Caki2 (cell line): ENCODE data around the gene RELT. TPM values are rescaled to one million over a fixed set of nuclear protein-coding genes. Genes with fewer than 3 reads are reported as not detected.

Experiments
- DNase-seq: peaks from one replicate; pipeline ENCODE4 v3.0.0-alpha.2; 2015; ENCODE audit warnings: low read depth
- in situ Hi-C: cut with HindIII; loops from 2 replicates; pipeline ENCODE4 v1.10.0; 2016; ENCODE audit warnings: low sequenced_read_pairs, low pct_unique_long_range_greater_than_20kb, mixed read lengths
- total RNA-seq: library from RNA; depleted of rRNA; stranded (reverse); fragments of >200 nt; shearing (Covaris generic); gene quantifications from 2 replicates; pipeline ENCODE4 v1.2.3, GENCODE V29; 2014; ENCODE audit warnings: low replicate concordance

Gene RELT
- total RNA-seq, 1 experiment from 2014 or later, result 2.5 TPM

GRCh38 chr11:73345481-73346160 is 30.6 kb upstream of the RELT start:
- DNase-seq, result no peak

GRCh38 chr11:73346186-73346935 is 29.8 kb upstream of the RELT start:
- in situ Hi-C loops, result no loop called here
- no peak for DNase-seq

More at GRCh38 chr11:73345481-73346160, 30.6 kb upstream of the RELT start:
- in situ Hi-C loops, result no loop called here

- no peak for DNase-seq
- in situ Hi-C loops, result no loop called here
These were observed 29.1 kb upstream of the RELT start for GRCh38 chr11:73347067-73347466.

- in situ Hi-C loops, result no loop called here
- no peak for DNase-seq
These were observed 27.4 kb upstream of the RELT start for GRCh38 chr11:73348838-73349237.

GRCh38 chr11:73349633-73350032 is 26.6 kb upstream of the RELT start:
- in situ Hi-C loops, result no loop called here

GRCh38 chr11:73350908-73351636 is 25.1 kb upstream of the RELT start:
- peak; percentile 38 for DNase-seq
- in situ Hi-C loops, result no loop called here

More at GRCh38 chr11:73349633-73350032, 26.6 kb upstream of the RELT start:
- DNase-seq, result no peak

GRCh38 chr11:73353422-73353821 is 22.8 kb upstream of the RELT start:
- DNase-seq, result no peak
- in situ Hi-C loops, result no loop called here

- in situ Hi-C loops, result no loop called here
- DNase-seq, result no peak
These were observed 21.1 kb upstream of the RELT start for GRCh38 chr11:73355109-73355508.

- in situ Hi-C loops, result no loop called here
- no peak for DNase-seq
These were observed 19.0 kb upstream of the RELT start for GRCh38 chr11:73356979-73357860.

GRCh38 chr11:73358071-73358470 is 18.1 kb upstream of the RELT start:
- no peak for DNase-seq
- in situ Hi-C loops, result no loop called here

GRCh38 chr11:73359341-73359740 is 16.9 kb upstream of the RELT start:
- no peak for DNase-seq
- in situ Hi-C loops, result no loop called here

- DNase-seq, result no peak
These were observed 16.1 kb upstream of the RELT start for GRCh38 chr11:73359930-73360742.

GRCh38 chr11:73360743-73361369 is 15.3 kb upstream of the RELT start:
- in situ Hi-C loops, result no loop called here
- DNase-seq, result no peak

More at GRCh38 chr11:73359930-73360742, 16.1 kb upstream of the RELT start:
- in situ Hi-C loops, result no loop called here

GRCh38 chr11:73361953-73362776 is 14.0 kb upstream of the RELT start:
- in situ Hi-C loops, result no loop called here
- no peak for DNase-seq

- in situ Hi-C loops, result no loop called here
- no peak for DNase-seq
These were observed 13.1 kb upstream of the RELT start for GRCh38 chr11:73363147-73363546.
